Stomach (tissue), 4 donors: ENCODE results near the gene USP9X.

Experiments used
- CTCF ChIP-seq, 7 experiments: fragments of 450-650 bp in 4 of 7; fragments of 200-600 bp in 3 of 7; sonication (generic) in 3 of 7; IDR thresholded peaks; one replicate each; pipeline ENCODE4 v1.5.1; 2016 to 2019; ENCODE audit warnings: antibody characterized with exemption in 7 of 7, control low read depth in 2 of 7, mild to moderate bottlenecking in 1 of 7
- EP300 ChIP-seq: sonication (generic); formaldehyde crosslinking; IDR thresholded peaks from one replicate; pipeline ENCODE4 v1.6.1; 2017; ENCODE audit warnings: antibody characterized with exemption
- POLR2A ChIP-seq, 4 donors: fragments of 450-650 bp; IDR thresholded peaks; one replicate each; pipeline ENCODE4 v1.6.1; 2016; ENCODE audit warnings: antibody characterized with exemption in 4 of 4, control low read depth in 2 of 4, mild to moderate bottlenecking in 1 of 4, moderate library complexity in 1 of 4
- POLR2AphosphoS5 ChIP-seq, 3 donors: sonication (generic); formaldehyde crosslinking; IDR thresholded peaks; one replicate each; pipeline ENCODE4 v1.6.1; 2016; ENCODE audit warnings: antibody characterized with exemption in 3 of 3

- TF ChIP-seq CTCF (IDR thresholded peaks at IDR 0.05) (no peak), POLR2A (IDR thresholded peaks at IDR 0.05) (no peak), POLR2AphosphoS5 (IDR thresholded peaks at IDR 0.05) (no peak), EP300 (no peak)
These were observed 42.0 kb upstream of the USP9X start for GRCh38 chrX:41043196-41043595.
